ENCODE measurements around the gene PRDM16. TPM values are rescaled to one million over a fixed set of nuclear protein-coding genes. Genes with fewer than 3 reads are reported as not detected.

The PRDM16 gene
- total and polyA plus RNA-seq, 8 donors: 9.6 to 18.0 (median 14.7) TPM

DNA sequence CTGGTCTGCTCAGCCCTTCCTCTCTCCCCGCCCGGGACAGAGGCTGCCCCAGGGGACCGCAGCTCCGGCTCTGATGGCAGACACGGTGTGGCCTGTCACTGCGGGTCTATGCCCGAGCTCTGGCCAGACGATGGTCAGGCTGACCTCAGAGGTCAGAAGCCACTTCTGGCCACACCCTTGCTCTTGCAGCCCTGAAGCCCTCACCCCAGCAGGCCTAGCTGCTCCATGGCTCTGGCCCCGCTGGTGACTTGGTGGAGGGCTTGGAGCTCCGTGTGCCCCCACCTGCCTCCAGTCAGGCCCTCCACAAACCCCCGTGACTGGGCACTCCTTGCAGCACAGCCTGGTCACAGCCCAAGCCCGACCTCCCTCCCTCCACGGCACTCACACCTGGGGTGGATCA, 47.6 kb downstream of the PRDM16 start:
- intact Hi-C loops (cut with DNase I): no loop called here
- H3K27me3 ChIP-seq: peaks cover 0 to 59% of the 10 kb centered on the region in 2 donors
- no peak overlapping the region for H3K4me3 ChIP-seq
- no peak for ATAC-seq
- TF ChIP-seq, protein P1, sequence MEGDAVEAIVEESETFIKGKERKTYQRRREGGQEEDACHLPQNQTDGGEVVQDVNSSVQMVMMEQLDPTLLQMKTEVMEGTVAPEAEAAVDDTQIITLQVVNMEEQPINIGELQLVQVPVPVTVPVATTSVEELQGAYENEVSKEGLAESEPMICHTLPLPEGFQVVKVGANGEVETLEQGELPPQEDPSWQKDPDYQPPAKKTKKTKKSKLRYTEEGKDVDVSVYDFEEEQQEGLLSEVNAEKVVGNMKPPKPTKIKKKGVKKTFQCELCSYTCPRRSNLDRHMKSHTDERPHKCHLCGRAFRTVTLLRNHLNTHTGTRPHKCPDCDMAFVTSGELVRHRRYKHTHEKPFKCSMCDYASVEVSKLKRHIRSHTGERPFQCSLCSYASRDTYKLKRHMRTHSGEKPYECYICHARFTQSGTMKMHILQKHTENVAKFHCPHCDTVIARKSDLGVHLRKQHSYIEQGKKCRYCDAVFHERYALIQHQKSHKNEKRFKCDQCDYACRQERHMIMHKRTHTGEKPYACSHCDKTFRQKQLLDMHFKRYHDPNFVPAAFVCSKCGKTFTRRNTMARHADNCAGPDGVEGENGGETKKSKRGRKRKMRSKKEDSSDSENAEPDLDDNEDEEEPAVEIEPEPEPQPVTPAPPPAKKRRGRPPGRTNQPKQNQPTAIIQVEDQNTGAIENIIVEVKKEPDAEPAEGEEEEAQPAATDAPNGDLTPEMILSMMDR (IDR thresholded peaks at IDR 0.05): no peak
- H3K4me1 ChIP-seq: no peaks in the 10 kb centered on the region
- no peaks in the 10 kb centered on the region for H3K36me3 ChIP-seq
- DNase-seq: no peak
- no peaks in the 10 kb centered on the region for H3K9me3 ChIP-seq
- H3K27ac ChIP-seq: no peak overlapping the region

DNA sequence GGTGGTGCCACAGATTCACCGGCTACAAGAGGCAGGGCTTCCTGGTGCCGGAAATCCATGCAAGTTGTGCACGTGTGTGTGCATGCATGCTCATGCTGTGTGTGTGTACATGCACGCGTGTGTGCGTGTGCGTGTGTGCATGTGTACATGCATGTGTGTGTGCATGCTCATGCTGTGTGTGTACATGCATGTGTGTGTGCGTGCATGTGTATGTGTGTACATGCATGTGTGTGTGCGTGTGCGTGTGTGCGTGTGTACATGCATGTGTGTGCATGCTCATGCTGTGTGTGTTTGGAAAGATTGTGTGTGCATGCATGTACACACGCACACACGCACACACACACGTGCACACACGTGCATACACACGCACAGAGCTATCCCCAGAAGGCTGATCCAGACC, 48.9 kb downstream of the PRDM16 start:
- TF ChIP-seq, protein P1 (IDR thresholded peaks at IDR 0.05): no peak
- intact Hi-C loops (cut with DNase I): no loop called here
- Histone ChIP-seq H3K27me3 (peaks cover 0 to 53% of the 10 kb centered on the region in 2 donors), H3K9me3 (no peaks in the 10 kb centered on the region), H3K4me1 (no peaks in the 10 kb centered on the region), H3K4me3 (no peak overlapping the region), H3K36me3 (no peaks in the 10 kb centered on the region), H3K27ac (no peak overlapping the region)
- DNase-seq (no peak), ATAC-seq (no peak)

DNA sequence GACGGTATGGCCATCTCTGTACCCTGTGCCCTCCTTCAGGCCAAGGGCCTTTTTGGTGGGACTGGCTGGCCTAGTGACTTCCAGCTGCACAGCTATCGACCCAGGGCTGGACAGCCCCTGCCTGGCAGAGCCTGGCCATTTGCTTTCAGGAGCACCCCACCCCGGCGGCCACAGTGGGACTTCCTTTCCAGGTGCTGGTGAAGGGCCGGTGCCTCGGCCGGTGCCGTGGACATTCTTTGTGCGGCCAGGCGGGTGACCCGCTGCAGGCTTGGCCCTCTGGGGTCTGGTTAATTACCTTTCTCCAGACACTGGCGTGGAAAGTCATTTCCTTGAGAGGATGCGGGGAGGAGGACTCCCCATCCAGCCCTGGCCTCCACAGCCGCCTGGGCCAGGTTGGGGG, 50.1 kb downstream of the PRDM16 start:
- no peak overlapping the region for H3K27ac ChIP-seq
- no peaks in the 10 kb centered on the region for H3K36me3 ChIP-seq
- ATAC-seq (no peak), DNase-seq (no peak)
- no peaks in the 10 kb centered on the region for H3K4me1 ChIP-seq
- H3K27me3 ChIP-seq: peaks cover 0 to 53% of the 10 kb centered on the region in 2 donors
- no peak overlapping the region for H3K4me3 ChIP-seq
- TF ChIP-seq, protein P1 (IDR thresholded peaks at IDR 0.05): no peak
- intact Hi-C loops (cut with DNase I): no loop called here
- no peaks in the 10 kb centered on the region for H3K9me3 ChIP-seq

DNA sequence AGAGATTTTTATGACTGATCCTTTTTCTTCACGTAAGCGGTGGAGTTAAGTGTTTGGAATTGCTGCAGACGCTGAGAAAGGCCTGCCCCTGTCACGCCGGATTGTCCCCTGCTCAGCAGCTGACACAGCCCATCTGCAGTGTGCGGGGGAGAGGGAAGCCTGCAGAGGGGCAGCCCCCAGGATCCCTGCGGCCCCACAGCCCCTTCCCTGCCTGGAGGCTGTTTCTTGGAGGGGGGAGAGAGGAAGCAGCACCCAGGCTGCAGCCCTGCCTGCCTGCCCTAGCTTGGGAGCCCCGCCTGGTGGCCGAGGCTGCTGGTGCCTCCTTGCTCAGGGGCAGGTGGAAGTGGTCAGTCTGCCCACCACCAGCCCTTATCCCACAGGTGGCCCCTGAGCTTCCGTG, 50.7 kb downstream of the PRDM16 start:
- Histone ChIP-seq H3K27ac (no peak overlapping the region), H3K27me3 (peaks cover 0 to 53% of the 10 kb centered on the region in 2 donors), H3K4me3 (no peak overlapping the region), H3K36me3 (no peaks in the 10 kb centered on the region), H3K9me3 (no peaks in the 10 kb centered on the region), H3K4me1 (no peaks in the 10 kb centered on the region)
- ATAC-seq (no peak), DNase-seq (no peak)
- TF ChIP-seq, protein P1 (IDR thresholded peaks at IDR 0.05): no peak
- intact Hi-C loops (cut with DNase I): no loop called here

DNA sequence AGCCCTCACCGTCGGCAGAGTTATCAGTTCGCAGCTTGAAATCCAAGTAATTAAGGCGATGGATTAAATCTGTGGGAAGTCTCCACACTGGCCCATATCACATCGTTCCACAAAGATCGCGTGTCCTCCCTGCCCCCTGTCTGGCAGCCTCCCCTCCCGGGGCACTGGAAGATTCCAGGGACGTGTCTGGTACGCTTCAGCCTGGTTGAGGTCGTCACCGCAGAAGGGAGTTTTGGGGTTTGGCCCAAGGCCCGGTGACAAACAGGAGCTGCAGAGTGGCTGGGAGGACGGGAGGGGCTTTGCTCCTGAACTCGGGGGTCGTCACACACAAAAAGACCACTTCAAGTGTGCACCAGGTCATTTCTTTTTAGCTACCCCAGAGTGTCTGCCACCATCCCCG, 51.1 kb downstream of the PRDM16 start:
- no peak overlapping the region for H3K4me3 ChIP-seq
- H3K4me1 ChIP-seq: no peaks in the 10 kb centered on the region
- H3K36me3 ChIP-seq: no peaks in the 10 kb centered on the region
- H3K9me3 ChIP-seq: no peaks in the 10 kb centered on the region
- H3K27me3 ChIP-seq: peaks cover 0 to 53% of the 10 kb centered on the region in 2 donors
- DNase-seq: no peak
- no peak overlapping the region for H3K27ac ChIP-seq
- intact Hi-C loops (cut with DNase I): no loop called here
- TF ChIP-seq, protein P1 (IDR thresholded peaks at IDR 0.05): no peak
- ATAC-seq: no peak

Data from left lung (tissue), 10 donors.